SK-N-MC (cell line): ENCODE measurements around the gene TUBA4A.
"Not testable (repeated sequence)": the region's sequence is repeated elsewhere in the genome, so short reads cannot be mapped to it uniquely, and the experiment has no call there.

ENCODE experiments used
- DNase-seq: peaks from one replicate; pipeline ENCODE4 v3.0.0-alpha.2; 2011; ENCODE audit warnings: low read depth, low spot score
- H3K27ac ChIP-seq: fragments of 200-600 bp; sonication (generic); 2 replicates; pipeline ENCODE4 v1.5.1; 2016; ENCODE audit warnings: mixed run types
- H3K36me3 ChIP-seq: fragments of 200-600 bp; sonication (generic); 2 replicates; pipeline ENCODE4 v1.6.1; 2017; ENCODE audit warnings: antibody characterized with exemption, low read length, mixed read lengths; ENCODE audit not compliant: insufficient read depth
- H3K4me3 ChIP-seq: fragments of 200-600 bp; sonication (generic); 2 replicates; pipeline ENCODE4 v1.5.1; 2016
- H3K9ac ChIP-seq: fragments of 200-600 bp; sonication (generic); 2 replicates; pipeline ENCODE4 v1.8.0; 2017; ENCODE audit warnings: mixed run types, mixed read lengths; ENCODE audit not compliant: insufficient read length
- H3K9me3 ChIP-seq: fragments of 200-600 bp; sonication (generic); 2 replicates; pipeline ENCODE4 v1.6.1; 2017; ENCODE audit warnings: low read depth, mild to moderate bottlenecking, antibody characterized with exemption, low read length, moderate library complexity, mixed read lengths
- EZH2 ChIP-seq: fragments of 200-600 bp; sonication (generic); IDR thresholded peaks from one replicate; pipeline ENCODE4 v1.6.1; 2017; ENCODE audit warnings: antibody characterized with exemption
- FOXP2 ChIP-seq: optimal IDR thresholded peaks from 2 replicates; pipeline ENCODE3; 2011; ENCODE audit warnings: mild to moderate bottlenecking, moderate library complexity; ENCODE audit not compliant: insufficient read depth; ENCODE audit errors: extremely low read length, control extremely low read depth
- POLR2AphosphoS5 ChIP-seq: IDR thresholded peaks from 2 replicates; pipeline ENCODE4 v1.6.1; 2012; ENCODE audit warnings: mild to moderate bottlenecking, low read depth, low read length, borderline replicate concordance

TUBA4A gene

GRCh38 chr2:219266886-219267285, 13.2 kb upstream of the TUBA4A start:
- H3K9me3 ChIP-seq = no peaks in the 10 kb centered on the region
- no peak overlapping the region for H3K27ac ChIP-seq
- DNase-seq = no peak
- TF ChIP-seq POLR2AphosphoS5 = no peak
- no peak for TF ChIP-seq FOXP2
- no peak for TF ChIP-seq EZH2
- no peak overlapping the region for H3K4me3 ChIP-seq
- H3K36me3 ChIP-seq = no peaks in the 10 kb centered on the region
- H3K9ac ChIP-seq = no peak overlapping the region

- DNase-seq = no peak
- TF ChIP-seq EZH2 = no peak
- TF ChIP-seq FOXP2 = no peak
- no peak for TF ChIP-seq POLR2AphosphoS5
- H3K4me3 ChIP-seq = no peak overlapping the region
- no peaks in the 10 kb centered on the region for H3K9me3 ChIP-seq
- H3K36me3 ChIP-seq = no peaks in the 10 kb centered on the region
- no peak overlapping the region for H3K9ac ChIP-seq
- no peak overlapping the region for H3K27ac ChIP-seq
Observed at GRCh38 chr2:219266232-219266631, 12.5 kb upstream of the TUBA4A start.

- TF ChIP-seq POLR2AphosphoS5 = no peak
- no peak for TF ChIP-seq EZH2
- no peak for TF ChIP-seq FOXP2
- H3K4me3 ChIP-seq = no peak overlapping the region
- H3K36me3 ChIP-seq = no peaks in the 10 kb centered on the region
- no peak overlapping the region for H3K27ac ChIP-seq
- H3K9me3 ChIP-seq = no peaks in the 10 kb centered on the region
- no peak for DNase-seq
- no peak overlapping the region for H3K9ac ChIP-seq
Observed at GRCh38 chr2:219261024-219261855, 7.5 kb upstream of the TUBA4A start.

- not testable (repeated sequence) for H3K9me3 ChIP-seq, H3K27ac ChIP-seq
Observed at GRCh38 chr2:219258942-219259341, 5.2 kb upstream of the TUBA4A start.

GRCh38 chr2:219254590-219255201, 978 bp upstream of the TUBA4A start:
- Histone ChIP-seq H3K36me3 (no peaks in the 10 kb centered on the region; the same call in 1 of the 2 replicates), H3K9me3 (no peaks in the 10 kb centered on the region), H3K27ac (no peak overlapping the region), H3K9ac (no peak overlapping the region), H3K4me3 (peak overlapping the region; percentile 94)
- no peak for TF ChIP-seq POLR2AphosphoS5
- TF ChIP-seq FOXP2 = no peak
- no peak for DNase-seq

More at GRCh38 chr2:219258942-219259341, 5.2 kb upstream of the TUBA4A start:
- H3K4me3 ChIP-seq, H3K36me3 ChIP-seq, H3K9ac ChIP-seq, DNase-seq: not testable (repeated sequence)

- Histone ChIP-seq H3K27ac (no peak within 1 kb of the TSS), H3K9me3 (no peaks in the 10 kb centered on the region), H3K9ac (peak within 1 kb of the TSS; percentile 60), H3K36me3 (no peaks in the 10 kb centered on the region; the same call in 1 of the 2 replicates), H3K4me3 (peak within 1 kb of the TSS; percentile 94)
- no peak for TF ChIP-seq EZH2
- no peak for TF ChIP-seq FOXP2
- DNase-seq = no peak
Observed at GRCh38 chr2:219252900-219253752, 592 bp downstream of the TUBA4A start, which contains the start of gene TUBA4B. TUBA4B (plus strand) TSS chr2:219253243; CDS start chr2:219253408, 165 bp downstream.

- H3K27ac ChIP-seq = no peak overlapping the region
- no peak for DNase-seq
- H3K9ac ChIP-seq = peak overlapping the region; percentile 60
Observed at GRCh38 chr2:219252570-219252899, 1.2 kb downstream of the TUBA4A start.

GRCh38 chr2:219252084-219252483, 1.6 kb downstream of the TUBA4A start:
- no peaks in the 10 kb centered on the region for H3K9me3 ChIP-seq
- TF ChIP-seq EZH2 = no peak
- H3K27ac ChIP-seq = no peak overlapping the region
- H3K9ac ChIP-seq = no peak overlapping the region
- H3K36me3 ChIP-seq = no peaks in the 10 kb centered on the region; the same call in 1 of the 2 replicates
- DNase-seq = no peak
- H3K4me3 ChIP-seq = 0 out of 2 replicates have a peak overlapping the region, but pooled peaks have one; percentile 94

More at GRCh38 chr2:219252570-219252899, 1.2 kb downstream of the TUBA4A start:
- Histone ChIP-seq H3K9me3 (no peaks in the 10 kb centered on the region), H3K36me3 (no peaks in the 10 kb centered on the region; the same call in 1 of the 2 replicates), H3K4me3 (peak overlapping the region; percentile 94)
- TF ChIP-seq FOXP2 = no peak
- no peak for TF ChIP-seq POLR2AphosphoS5
- no peak for TF ChIP-seq EZH2
